Stomach (tissue), 4 donors: ENCODE data around the gene KCNIP3.

Experiments used
- CTCF ChIP-seq, 7 experiments: fragments of 450-650 bp in 4 of 7; fragments of 200-600 bp in 3 of 7; sonication (generic) in 3 of 7; IDR thresholded peaks; one replicate each; pipeline ENCODE4 v1.5.1; 2016 to 2019; ENCODE audit warnings: antibody characterized with exemption in 7 of 7, control low read depth in 2 of 7, mild to moderate bottlenecking in 1 of 7
- EP300 ChIP-seq: sonication (generic); formaldehyde crosslinking; IDR thresholded peaks from one replicate; pipeline ENCODE4 v1.6.1; 2017; ENCODE audit warnings: antibody characterized with exemption
- POLR2A ChIP-seq, 4 donors: fragments of 450-650 bp; IDR thresholded peaks; one replicate each; pipeline ENCODE4 v1.6.1; 2016; ENCODE audit warnings: antibody characterized with exemption in 4 of 4, control low read depth in 2 of 4, mild to moderate bottlenecking in 1 of 4, moderate library complexity in 1 of 4
- POLR2AphosphoS5 ChIP-seq, 3 donors: sonication (generic); formaldehyde crosslinking; IDR thresholded peaks; one replicate each; pipeline ENCODE4 v1.6.1; 2016; ENCODE audit warnings: antibody characterized with exemption in 3 of 3

GRCh38 chr2:95390881-95391321, 93.8 kb downstream of the KCNIP3 start:
- TF ChIP-seq CTCF (IDR thresholded peaks at IDR 0.05) (no peak), EP300 (no peak), POLR2A (IDR thresholded peaks at IDR 0.05) (no peak), POLR2AphosphoS5 (IDR thresholded peaks at IDR 0.05) (no peak)
